WERI-Rb-1 (cell line): Measurements from ENCODE around the gene COL6A2.
A peak's percentile ranks its signal among the peaks of the same experiment; 100 is the strongest.

Experiments
- DNase-seq: peaks from one replicate; pipeline ENCODE4 v3.0.0-alpha.2; 2020
- H3K27ac ChIP-seq: fragments of 250-450 bp; sonication (Bioruptor Pico); 2 replicates; pipeline ENCODE4 v1.5.1; 2020; ENCODE audit warnings: mild to moderate bottlenecking, moderate library complexity
- H3K27me3 ChIP-seq: fragments of 250-450 bp; sonication (Bioruptor Pico); 2 replicates; pipeline ENCODE4 v1.5.1; 2021; ENCODE audit warnings: mild to moderate bottlenecking, low read depth, moderate library complexity; ENCODE audit not compliant: insufficient read depth, severe bottlenecking
- H3K36me3 ChIP-seq: fragments of 250-450 bp; sonication (Bioruptor Pico); 2 replicates; pipeline ENCODE4 v1.5.1; 2020; ENCODE audit warnings: mild to moderate bottlenecking, moderate library complexity
- H3K4me3 ChIP-seq: 2 replicates; pipeline ENCODE4 v1.5.1; 2011; ENCODE audit warnings: low read depth, mild to moderate bottlenecking, control low read depth, low read length
- H3K9me3 ChIP-seq: fragments of 250-450 bp; sonication (Bioruptor Pico); 2 replicates; pipeline ENCODE4 v1.5.1; 2021; ENCODE audit warnings: mild to moderate bottlenecking, moderate library complexity; ENCODE audit not compliant: severe bottlenecking
- CTCF ChIP-seq: IDR thresholded peaks from 2 replicates; pipeline ENCODE4 v1.5.1; 2011; ENCODE audit warnings: low read depth, mild to moderate bottlenecking, control low read depth, inconsistent platforms, low read length

The COL6A2 gene

GRCh38 chr21:46097336-46098293, at the start of gene COL6A2:
TSS of gene COL6A2 (plus strand) at chr21:46098112.
- DNase-seq: peak; percentile 76
- peak within 1 kb of the TSS; percentile 52 for H3K27ac ChIP-seq
- H3K27me3 ChIP-seq: no peaks in the 10 kb centered on the region
- peaks cover 2% of the 10 kb centered on the region for H3K9me3 ChIP-seq
- no peaks in the 10 kb centered on the region for H3K36me3 ChIP-seq
- 0 out of 2 replicates have a peak, but pooled peaks have one; percentile 6 for TF ChIP-seq CTCF
- peak within 1 kb of the TSS; percentile 54 for H3K4me3 ChIP-seq

GRCh38 chr21:46048926-46049889, 48.7 kb upstream of the COL6A2 start:
- Histone ChIP-seq H3K27me3 (no peaks in the 10 kb centered on the region), H3K9me3 (peaks cover 3% of the 10 kb centered on the region), H3K27ac (no peak overlapping the region), H3K4me3 (no peak overlapping the region), H3K36me3 (no peaks in the 10 kb centered on the region)
- TF ChIP-seq CTCF: no peak
- DNase-seq: no peak

GRCh38 chr21:46049890-46050667, 47.8 kb upstream of the COL6A2 start:
- H3K4me3 ChIP-seq: no peak overlapping the region
- no peak overlapping the region for H3K27ac ChIP-seq
- H3K36me3 ChIP-seq: no peaks in the 10 kb centered on the region
- no peak for TF ChIP-seq CTCF
- H3K27me3 ChIP-seq: no peaks in the 10 kb centered on the region
- peaks cover 3% of the 10 kb centered on the region for H3K9me3 ChIP-seq
- DNase-seq: no peak

GRCh38 chr21:46050668-46051378, 47.1 kb upstream of the COL6A2 start:
- H3K27me3 ChIP-seq: no peaks in the 10 kb centered on the region
- no peak for TF ChIP-seq CTCF

GRCh38 chr21:46051379-46051770, 46.5 kb upstream of the COL6A2 start:
- H3K27me3 ChIP-seq: no peaks in the 10 kb centered on the region
- H3K4me3 ChIP-seq: no peak overlapping the region
- no peak for DNase-seq
- H3K9me3 ChIP-seq: peaks cover 3% of the 10 kb centered on the region
- H3K36me3 ChIP-seq: no peaks in the 10 kb centered on the region
- no peak for TF ChIP-seq CTCF
- no peak overlapping the region for H3K27ac ChIP-seq

More at GRCh38 chr21:46050668-46051378, 47.1 kb upstream of the COL6A2 start:
- H3K27ac ChIP-seq: no peak overlapping the region
- H3K36me3 ChIP-seq: no peaks in the 10 kb centered on the region
- H3K4me3 ChIP-seq: no peak overlapping the region
- peaks cover 3% of the 10 kb centered on the region for H3K9me3 ChIP-seq
- DNase-seq: no peak
